Activated T-cell treated with anti-CD3 and anti-CD28 coated beads, Interleukin-2, amount 50 U/mL, for 48 hours (primary cell): ENCODE measurements around the gene DQX1.
A peak's percentile ranks its signal among the peaks of the same experiment; 100 is the strongest.

Experiments used
- DNase-seq, 2 experiments: peaks; one replicate each; pipeline ENCODE4 v3.0.0-alpha.2; 2020

Gene DQX1

DNA sequence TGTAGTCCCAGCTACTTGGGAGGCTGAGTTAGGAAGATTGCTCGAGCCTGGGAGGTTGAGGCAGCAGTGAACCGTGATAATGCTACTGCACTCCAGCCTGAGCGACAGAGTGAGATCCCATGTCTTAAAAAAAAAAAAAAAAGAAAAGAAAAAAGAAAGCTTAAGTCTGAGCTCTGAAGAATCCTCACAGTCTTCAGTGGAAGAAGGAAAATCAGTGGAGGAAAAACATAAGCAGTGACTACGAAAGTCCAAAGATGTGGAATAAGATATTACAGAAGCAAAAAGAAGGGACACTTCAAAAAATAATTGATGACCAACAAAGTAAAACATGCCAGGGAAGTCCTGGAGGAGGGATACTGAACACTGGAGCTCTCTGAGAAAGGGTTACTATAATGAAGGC, 15.8 kb downstream of the DQX1 start:
- DNase-seq, result no peak

DNA sequence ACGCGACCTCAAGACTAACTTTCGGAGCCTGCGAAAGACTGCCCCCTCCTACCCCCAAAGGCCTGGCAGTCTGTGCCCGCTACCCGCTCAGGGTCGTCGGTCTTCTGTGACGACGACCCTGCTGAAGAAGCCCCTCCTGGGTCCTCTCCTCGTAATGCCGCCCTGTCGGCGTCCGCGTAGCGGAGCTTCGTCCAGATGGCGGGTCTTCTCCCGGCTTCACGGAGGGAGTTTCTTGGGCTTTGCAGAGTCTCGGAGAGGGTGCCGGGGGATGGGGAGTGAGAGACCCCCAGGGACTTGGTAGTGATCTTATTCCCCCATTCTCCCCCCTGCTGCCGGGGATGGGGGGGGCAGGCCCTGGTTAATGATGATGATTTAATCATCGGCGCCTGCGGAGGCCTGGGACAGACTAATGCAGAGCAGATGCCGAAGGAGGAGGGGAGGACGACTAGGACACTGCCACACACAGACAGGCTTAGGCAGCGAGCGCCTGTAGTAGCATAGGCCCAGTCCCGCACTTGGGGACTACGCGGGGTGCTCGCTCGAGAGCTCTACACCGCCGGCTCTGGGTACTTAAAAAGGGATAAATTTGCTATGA, 18.0 kb downstream of the DQX1 start:
- DNase-seq, result no peak

DNA sequence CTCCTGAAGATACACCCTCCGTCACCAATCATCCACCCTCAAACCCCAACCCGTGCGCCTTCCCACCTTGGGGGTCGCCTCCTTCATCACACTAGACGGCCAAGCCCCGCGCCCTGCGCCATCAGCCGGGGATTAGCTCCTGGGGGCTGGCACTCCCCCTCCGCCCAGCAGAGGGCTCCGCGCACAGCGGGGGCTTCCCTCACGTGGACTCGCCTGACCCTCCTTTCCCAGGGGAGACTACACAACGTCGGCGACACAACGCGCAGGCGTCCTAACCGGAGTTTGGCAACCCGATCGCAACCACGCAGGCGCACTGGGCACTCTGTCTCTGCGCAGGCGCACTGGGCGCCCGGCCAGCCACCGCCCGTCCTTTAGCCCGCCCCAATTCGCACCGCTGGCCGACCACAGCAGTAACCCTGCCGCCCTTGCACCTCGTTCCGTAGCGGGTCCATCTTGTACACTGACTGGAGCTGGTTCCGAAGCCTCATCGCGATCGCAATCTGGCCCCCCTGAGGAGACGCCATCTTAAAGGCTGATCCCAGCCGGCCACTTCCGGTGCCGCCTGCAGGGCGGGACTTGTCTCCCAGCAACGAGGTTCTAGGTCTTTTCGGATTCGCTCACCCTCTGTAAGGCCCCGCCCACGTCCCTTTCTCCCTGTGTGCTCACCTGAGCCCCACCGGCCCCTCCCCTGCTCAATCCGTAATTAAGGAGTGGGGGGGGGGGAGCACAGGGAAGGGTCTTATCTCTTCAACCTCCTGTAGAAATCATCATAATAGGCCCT, 18.7 kb downstream of the DQX1 start, which contains the start of gene PCGF1:
TSS of gene PCGF1 (minus strand) at position 551 of the 781 bp plus-strand sequence. CDS start at position 524, 27 bp downstream.
- DNase-seq, result peak; percentile 99

DNA sequence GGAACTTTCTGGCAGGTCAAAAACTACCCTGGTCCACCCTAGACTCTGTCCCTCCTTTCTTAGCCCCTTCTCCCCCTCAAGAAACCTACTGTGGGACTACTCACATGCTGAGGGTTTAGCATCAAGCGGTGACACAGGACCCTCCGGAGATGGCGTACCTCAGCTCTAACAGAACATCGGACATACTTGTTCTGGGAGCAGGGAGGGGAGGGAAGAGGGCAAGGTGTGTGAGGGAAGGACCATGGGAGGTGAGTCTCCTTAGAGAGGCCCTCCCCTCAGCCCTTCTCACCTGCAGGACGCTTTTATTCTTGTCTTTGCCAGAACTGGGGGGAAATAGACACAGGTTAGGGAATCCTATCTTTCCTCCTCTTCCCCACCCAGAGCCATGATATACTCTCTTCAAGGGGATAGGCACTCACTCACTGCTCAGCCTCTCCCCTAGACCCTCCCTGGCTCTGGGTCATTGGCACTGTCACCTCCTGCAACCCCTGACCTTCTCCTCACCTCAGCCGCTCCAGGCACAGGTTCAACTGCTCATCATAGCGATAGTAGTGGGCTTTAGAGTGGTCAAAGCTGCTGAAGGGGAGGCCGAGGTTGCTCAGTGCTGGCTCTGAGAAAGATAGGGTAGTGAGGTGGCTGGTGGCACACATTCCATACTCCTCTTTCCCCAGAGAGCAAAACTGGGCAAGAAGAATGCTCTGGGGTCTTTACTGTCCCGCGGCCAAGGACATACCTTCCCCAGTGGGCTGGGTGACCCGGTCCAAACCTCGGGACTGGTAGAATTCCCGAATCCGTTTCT, 20.4 kb downstream of the DQX1 start:
- no peak for DNase-seq

DNA sequence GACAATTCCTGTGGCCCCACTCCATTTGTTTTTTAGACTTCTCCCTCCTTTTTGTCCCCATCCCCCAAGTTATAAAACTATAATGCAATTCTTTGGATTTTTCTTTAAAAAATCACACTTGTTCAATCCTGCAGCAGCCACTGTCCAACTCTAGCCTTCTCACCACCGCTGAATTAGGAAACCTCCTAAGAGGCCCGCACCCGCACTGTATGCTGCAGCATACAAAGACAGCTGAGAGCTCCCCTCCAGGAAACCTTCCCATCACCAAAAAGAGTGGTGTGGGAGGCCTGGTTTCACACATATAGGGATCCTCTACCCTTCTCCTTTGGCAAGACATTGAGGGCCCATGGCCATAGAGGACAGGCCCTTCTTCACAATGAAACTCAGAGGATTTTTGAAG, 21.4 kb downstream of the DQX1 start:
- no peak for DNase-seq

DNA sequence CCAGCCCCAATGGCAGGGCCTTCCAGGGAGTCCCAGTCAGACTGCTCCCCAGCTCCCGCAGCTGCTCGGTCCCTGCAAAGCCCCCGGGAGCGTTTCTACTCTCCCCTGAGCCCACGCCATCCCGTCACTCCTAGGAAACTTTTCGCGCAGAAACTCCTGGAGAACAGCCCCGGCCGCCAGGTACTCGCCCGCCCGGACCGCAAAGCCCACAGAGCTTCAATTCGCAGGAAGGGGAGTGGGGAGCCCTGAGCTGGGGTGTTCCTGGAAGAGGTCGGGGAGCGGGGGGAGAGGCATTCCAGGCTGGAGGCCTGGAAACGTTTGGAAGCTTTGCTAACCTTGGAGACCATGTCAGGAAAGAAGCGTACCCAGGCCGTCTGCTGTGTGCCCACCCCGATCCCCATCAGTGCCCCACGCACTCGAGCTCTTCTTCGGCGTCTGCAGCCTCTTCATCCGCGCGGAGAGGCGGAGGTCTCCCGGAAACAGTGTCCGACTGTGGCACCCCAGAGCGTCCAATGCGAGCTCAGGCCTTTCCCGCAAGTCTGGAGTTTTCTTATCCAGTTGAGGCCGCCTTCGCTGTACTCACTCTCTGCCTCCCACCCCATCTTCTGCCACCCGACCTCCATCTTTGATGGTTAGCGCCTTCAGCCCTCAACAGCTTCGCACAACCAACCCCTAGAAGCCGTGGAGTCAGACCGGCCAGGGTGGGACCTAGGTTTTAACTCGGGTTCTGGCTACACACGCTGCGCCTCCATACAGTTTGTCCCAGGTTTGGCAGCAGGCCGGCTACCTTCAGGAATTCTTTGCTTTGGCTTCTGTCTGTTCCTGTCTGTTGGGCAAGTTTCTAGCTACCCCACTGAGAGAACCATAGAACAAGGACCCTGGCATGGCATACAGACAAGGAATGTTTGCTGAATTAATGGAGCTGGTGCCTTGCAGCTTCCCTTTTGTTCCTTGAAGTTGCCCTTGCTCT, 22.2 kb downstream of the DQX1 start:
- DNase-seq, result no peak

DNA sequence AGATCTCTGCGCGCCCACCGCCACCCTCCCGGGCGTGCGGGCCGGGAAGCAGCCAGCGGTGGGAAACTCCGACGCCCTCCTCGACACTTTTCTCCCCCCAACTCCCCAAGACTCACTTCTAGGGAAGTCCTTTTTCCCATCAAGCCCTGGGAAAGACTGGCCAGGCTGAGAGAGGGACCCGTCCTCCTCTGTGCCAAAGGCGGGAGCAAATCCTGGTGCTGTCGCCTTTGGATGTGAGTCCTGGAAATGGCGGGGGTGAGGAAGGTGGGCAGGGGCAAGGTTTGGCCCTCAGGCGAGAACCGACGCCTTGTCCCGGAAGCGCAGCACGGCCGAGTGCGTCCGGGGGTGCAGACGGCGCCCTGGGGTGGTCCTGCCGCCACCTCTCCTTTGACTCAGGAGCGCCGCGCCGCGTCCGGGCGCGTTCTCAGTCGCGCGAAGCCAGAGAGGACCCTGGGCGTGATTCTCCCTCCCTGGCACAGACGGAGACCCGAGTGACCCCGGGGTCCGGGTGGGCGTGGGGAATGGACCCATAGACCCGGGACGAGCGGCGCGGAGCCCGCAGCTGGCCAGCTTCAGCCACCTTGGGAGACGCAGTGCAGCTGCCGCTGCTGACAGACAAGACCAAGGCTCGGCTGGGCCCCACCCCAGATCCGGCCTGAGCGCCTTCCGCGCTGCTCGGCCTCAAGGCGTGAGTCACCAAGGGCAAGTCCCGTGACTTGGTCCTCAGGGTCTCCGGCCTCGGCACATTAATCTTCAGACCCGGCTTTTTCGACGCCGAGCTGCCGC, 23.1 kb downstream of the DQX1 start:
- DNase-seq, result peak; percentile 71 to 76

DNA sequence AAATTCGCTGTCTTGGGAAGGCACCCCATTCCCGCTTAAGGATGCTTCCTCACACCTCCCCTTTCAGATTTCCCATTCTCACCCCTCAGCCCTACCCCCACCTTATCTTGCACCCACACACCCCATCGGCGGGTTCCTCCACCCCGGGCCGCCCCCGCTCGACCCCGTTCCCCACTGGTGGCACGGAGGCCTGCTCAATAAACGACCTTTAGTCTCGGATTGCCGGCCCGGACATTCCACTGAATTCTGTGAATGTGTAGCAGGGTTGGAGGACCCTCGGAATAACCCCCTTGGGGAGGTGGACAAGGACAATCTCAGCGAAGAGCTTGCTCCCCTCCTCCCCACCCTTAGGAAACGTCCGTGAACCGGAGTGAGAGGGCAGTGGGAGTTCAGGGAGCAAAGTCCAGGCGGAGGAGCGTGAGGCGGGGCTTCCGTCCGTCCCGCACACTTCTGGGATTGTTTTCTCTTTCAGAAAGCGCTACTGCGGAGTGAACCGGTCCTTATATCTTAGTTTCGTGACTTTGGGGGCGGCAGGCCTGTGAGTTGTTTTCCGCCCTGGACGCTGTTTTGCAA, 23.8 kb downstream of the DQX1 start:
- DNase-seq, result no peak

DNA sequence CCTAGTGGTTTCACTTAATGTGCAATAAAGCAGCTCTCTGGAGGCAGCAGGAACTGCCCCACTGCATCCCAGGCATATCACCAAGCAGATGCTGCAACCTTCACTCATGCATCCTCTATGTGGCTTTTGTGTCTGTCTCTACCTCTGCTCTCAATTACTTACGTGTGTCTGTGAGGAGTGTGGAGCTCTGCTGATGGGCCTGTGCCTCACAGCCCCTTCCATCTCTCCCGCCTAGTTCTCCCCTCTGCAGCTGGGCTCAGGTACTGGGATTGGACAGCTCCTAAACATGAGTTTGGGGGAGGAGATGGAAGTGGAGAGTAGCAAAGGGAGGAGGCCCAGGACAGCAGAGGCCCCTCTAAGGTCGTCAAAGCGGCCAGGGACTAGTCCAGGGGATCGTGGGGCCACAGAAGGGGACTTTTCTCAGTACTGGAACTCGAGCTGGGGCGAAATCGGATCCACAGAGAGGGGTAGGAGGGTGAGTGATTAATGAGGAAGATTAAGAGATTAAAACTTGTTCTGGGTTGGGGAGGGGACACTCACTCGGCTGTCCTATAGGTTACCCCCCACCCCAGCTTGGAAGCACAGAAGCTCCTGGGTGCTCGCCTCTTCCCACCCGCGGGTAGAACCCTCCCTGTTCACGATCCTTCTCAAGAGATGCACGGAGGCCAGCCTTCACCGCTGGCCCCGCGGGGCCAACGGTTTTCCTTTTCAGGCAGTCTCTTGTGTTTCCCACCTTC, 24.5 kb downstream of the DQX1 start:
- DNase-seq, result no peak

DNA sequence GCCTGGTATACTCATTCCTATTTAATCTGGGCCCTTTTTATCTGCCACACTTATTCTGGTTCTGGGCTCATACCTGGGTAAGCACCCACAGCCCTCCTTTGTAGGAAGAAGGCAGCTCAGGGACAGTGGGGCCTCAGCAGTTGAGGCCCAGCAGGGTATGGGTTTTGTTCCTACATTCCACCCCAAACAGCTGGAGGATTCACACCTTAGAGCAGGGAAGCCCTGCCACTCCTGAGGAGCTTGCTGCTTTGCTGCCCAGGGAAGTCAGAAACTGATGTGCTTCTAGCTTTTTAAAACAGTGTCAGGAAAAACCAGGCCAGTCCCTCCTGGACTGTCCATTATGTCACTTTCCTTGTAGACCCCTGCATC, 25.5 kb downstream of the DQX1 start:
- DNase-seq, result no peak

DNA sequence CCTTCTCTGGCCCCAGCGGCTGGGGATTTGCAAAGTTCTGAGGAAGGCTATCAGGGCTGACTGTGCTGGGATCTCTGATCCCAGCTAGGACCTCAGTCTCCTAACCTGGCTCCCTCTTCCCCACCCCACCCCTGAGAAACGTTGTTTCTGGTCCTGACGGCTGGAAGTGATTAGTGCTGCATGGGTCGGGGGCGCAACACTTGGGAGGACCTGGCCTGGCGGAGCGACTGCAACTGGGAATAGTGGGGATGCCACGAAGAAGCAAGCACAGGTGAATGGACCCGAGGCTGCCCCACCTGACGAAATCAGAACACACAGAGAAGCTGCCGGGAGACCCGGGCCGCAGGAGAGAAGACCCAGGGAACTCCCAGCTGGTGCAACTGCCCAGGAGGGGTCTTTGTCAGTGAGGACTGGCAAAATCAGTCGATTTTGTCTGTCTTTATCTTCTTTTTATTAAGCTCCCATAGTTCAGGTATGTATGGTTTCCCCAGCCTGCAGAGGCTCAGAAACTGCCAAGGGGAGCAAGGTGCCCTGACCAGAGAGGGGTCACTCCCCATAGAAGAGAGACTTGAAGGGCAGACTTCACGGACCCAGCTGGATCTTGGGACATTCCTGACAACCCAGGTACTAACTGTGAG, 26.0 kb downstream of the DQX1 start:
- no peak for DNase-seq

DNA sequence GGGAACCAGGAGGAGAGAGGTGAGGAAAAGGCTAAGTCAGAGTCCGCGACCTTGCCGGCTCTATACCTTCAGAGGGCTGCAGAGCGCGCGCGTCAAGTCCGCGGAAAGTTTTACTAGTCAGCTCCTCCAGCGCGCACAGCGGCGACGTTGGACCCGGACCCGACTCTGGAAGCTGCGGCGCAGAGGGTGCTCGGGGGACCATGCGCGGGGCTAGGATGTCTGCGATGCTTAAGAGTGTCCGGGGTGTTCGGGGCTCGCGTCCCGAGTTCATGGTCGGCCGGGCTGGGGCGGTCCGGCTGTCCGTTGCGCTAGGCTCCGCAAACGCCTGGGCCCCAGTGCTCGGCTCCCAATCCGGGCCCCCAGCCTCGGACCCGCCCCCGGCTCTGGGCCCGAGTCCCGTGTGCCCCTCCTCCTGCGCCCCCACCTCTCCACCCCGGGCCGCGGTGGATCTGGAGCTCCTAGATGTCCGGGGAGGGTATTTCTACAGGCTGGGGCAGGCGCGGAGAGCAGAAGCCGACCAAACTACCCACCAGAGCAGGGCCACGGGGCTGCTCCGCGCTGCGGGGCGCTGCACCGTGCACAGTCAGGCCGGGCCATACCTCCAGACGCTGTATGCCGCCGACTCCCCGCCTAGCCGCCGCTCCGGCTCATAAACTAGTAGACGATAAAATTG, 26.6 kb downstream of the DQX1 start, which contains the start of gene LBX2:
TSS of gene LBX2 (minus strand) at position 337 of the 673 bp plus-strand sequence. CDS start at position 271, 66 bp downstream.
- peak in 1 of 2 experiments; percentile 63 for DNase-seq

DNA sequence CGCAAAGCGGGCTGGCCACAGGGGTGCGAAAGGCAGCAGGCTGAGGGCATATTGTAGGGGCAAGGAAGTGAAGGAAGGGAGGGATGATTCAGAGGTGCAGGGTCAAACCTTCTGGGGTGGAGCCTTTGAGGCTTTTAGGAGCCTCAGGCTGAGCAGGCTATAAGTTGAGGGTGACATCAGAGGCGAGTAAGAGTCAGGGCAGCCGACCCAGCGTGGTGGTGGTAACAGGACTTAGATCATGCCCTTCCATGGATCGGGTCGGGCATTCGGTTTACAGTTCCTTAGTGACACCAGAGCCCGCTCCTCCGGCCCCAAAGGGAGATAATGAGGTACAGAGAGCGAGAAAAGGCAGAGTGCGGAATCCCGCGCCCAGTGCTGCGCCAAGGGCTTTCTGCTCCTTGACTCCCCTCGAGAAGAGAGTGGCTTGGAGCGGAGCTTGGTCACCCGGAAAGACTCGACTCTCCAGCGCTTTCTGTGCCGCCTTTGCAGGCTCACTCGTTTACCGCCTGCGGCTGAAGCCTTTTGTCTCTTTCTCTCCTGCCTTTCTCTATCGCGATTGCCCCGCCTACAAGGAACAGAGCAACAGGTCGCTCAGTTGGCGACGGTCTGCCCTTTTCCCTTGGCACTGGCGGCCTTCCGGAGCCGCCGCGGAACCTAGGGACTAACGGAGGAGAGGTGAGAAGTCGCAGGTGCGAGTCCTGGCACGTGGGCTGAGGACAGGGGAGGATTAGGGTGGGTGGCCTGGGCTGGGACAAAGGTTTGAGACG, 27.3 kb downstream of the DQX1 start:
- peak; percentile 63 to 68 for DNase-seq

DNA sequence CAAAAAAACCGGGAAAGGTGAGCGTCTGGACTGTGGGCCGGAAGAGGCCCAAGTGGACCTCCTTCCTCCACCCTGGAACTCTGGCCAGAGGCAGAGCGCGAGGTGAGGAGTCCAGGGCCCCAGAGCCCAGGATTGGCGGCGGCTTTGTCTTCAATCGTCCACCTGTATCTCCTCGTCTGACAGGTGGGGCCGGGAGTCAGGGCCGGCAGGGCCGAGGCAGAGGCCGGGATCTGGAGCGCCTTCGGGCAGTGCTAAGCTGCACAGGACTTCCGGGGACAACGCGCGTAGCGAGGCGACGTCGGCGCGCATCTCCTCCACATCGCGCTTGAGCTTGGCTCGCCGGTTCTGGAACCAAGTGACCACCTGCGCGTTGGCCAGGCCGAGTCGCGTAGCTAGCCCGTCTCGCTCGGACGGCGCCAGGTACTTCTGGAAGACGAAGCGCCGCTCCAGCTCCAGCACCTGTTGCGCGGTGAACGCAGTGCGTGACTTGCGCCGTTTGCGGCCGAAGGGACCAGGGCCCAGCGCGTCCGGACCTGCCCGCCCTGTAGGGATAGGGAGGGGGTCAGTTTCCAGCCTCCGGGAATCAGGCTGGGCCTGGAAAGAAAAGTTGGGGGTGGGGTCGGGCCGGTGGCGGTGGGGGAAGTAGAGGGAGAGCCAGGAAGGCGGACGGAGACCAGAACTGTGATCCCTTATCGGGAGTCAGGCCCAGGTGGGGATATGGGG, 28.1 kb downstream of the DQX1 start:
- DNase-seq, result peak in 1 of 2 experiments; percentile 63

DNA sequence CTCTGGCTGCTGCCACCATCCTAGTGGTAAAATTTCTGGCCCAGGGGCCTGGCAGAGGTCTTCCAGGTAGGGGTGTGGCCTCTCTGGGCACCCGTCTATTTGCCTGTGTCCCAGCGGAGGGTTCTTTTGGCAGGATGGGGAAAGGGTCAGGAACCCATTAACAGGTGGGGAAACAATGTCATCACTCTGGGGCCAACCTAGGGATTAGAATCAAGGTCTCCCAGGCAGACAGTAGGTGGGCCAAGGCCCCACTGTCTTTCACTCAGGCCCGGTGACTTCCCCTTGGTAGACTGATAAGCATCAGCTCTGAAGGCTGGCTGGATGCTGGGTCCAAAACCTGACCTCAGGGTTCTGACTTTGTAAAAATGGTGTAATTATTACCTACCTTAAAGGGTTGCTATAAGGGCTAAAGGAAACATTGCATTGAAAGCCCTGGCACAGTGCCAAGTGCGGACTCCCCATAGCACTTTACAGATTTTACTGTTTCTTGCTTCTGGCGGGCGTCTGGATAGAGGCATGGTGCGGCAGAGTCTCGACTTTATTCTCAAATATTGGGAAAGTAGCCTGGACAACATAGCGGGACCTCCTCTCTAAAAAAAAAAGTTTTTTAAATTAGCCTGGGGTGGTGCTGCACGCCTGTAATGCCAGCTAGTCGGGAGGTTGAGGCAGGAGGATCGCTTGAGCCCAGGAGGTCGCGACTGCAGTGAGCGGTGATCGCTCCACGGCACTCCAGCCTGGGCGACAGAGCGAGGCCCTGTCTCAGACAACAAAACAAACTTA, 28.8 kb downstream of the DQX1 start:
- no peak for DNase-seq

DNA sequence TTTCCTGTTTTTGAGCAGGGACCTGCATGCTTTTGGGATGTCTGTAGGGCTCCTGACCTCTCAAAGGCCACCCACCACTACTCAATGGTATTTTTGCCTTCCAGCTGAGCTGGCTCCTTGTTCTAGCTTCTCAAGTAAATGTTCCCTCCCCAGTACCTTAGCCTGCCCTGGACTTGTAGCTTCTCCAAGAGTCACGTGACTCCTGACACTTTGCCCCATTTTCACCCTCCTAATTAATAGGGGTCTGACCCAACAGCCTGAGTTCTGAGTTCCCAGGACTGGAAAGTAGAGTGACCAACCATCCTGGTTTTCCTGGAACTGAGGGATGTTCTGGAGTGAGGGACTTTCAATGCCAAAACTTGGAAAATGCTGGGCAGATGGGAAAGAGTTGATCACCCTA, 30.6 kb downstream of the DQX1 start:
- DNase-seq, result no peak

DNA sequence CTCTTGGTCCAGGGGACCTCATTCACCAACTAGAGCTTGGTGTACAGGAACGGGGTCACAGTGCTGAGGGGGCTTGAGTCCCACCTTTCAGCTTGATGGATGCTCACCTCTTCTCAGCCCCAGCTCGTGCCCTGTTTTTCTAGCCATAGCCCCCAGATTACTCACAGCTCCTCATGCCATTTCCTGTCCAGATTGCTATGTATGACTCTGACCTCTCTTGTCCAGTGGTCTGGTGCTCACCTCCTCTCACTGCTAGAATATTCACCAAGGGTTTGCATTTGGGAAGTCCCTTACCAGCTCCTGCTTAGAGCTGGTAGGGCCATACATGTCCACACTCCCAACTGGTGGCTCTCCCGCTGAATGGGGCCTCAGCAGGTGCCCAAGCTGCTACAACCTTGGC, 32.5 kb downstream of the DQX1 start:
- no peak for DNase-seq
